NCI-H1436 treated with DMSO at 0.1 percent for 48 hours (cell line): Measurements from ENCODE around the gene MYMX.
"Not testable (repeated sequence)": the region's sequence is repeated elsewhere in the genome, so short reads cannot be mapped to it uniquely, and the experiment has no call there.

Source experiments
- DNase-seq: peaks from one replicate; lab custom pipeline; 2025; lab: John Stamatoyannopoulos, UW

The MYMX gene

GRCh38 chr6:44216677-44217331 lies at the start of gene MYMX:
MYMX (plus strand) TSS chr6:44216926; CDS start chr6:44217472, 546 bp downstream.
- no peak for DNase-seq

GRCh38 chr6:44167567-44167966 lies 49.2 kb upstream of the MYMX start:
- DNase-seq = no peak

- no peak for DNase-seq
Observed at GRCh38 chr6:44169154-44169553, 47.6 kb upstream of the MYMX start.

DNA sequence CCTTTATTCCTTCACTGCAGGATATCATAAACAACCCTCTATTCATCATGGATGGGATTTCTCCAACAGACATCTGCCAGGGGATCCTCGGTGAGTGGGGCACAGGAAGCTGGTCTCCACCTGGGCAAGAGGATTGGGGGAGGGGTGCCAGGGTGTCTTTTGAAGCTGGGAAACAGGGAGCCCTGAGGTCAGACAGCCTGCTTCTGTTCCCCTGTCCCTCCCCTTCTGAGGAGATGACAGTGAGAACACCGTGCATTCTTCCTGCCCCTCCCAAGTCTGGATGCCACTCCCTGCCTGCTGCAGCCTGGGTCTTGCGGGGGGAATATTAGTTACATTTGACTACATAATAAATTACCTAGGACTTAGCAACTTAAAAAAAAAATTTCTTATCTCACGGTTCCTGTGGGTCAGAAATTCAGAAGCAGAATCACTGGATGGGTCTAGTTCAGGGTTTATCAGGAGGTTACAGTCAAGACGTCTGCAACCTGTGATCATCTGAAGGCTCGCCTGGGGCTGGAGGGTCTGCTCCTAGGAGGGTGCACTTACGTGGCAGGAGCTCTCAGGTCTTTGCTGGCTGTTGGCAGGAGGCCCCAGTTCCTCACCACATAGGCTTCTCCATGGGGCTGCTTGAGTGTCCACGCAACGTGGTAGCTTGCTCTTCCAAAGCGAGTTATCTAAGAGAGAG lies 46.7 kb upstream of the MYMX start:
- no peak for DNase-seq

GRCh38 chr6:44171899-44172546 lies 44.7 kb upstream of the MYMX start:
- DNase-seq = no peak

DNA sequence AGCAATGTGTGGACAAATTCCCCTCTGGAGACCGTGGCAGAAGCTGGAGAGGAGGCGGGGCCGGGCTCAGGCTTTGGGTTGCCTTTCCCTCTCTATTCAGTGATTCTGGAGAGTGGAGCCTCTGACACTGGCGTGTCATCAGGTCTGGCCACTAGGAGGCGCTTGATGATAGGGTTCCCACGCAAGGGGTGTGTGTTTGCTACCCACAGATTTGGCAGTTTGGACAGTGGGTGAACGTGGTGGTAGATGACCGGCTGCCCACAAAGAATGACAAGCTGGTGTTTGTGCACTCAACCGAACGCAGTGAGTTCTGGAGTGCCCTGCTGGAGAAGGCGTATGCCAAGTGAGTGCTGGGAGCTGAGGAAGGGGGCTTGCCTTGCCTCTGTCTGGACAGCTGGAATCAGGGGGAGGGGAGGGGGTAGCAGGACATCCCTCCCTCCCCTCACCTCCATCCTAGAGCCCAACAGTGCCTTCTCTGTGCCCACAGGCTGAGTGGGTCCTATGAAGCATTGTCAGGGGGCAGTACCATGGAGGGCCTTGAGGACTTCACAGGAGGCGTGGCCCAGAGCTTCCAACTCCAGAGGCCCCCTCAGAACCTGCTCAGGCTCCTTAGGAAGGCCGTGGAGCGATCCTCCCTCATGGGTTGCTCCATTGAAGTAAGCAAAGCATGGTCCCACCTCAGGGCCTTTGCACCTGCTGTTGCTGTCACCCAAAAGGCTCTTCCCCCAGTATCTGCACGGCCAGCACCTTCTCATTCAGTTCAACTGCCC lies 43.8 kb upstream of the MYMX start:
- peak; percentile 37 for DNase-seq

GRCh38 chr6:44176130-44176761 lies 40.5 kb upstream of the MYMX start:
- DNase-seq = no peak

DNA sequence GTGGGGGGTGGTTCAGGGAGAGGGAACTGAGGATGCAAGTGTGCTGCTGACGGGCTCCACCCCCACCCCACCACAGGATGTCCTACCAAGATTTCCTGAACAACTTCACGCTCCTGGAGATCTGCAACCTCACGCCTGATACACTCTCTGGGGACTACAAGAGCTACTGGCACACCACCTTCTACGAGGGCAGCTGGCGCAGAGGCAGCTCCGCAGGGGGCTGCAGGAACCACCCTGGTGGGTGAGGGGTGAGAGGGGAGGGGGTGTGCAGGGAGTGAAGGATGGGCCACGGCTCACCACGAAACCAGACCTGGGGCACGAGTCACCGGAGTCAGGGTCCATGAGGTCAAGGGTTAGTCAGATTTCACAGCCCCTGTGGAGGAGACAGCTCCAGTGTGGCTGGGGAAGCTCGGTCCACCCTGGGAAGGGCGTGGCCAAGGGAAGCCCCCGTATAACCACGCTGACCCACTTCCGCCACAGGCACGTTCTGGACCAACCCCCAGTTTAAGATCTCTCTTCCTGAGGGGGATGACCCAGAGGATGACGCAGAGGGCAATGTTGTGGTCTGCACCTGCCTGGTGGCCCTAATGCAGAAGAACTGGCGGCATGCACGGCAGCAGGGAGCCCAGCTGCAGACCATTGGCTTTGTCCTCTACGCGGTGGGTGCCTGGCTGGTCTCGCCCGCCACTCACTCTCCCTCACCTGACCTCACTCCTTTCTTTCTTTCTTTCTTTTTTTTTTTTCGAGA lies 39.8 kb upstream of the MYMX start:
- DNase-seq = no peak

DNA sequence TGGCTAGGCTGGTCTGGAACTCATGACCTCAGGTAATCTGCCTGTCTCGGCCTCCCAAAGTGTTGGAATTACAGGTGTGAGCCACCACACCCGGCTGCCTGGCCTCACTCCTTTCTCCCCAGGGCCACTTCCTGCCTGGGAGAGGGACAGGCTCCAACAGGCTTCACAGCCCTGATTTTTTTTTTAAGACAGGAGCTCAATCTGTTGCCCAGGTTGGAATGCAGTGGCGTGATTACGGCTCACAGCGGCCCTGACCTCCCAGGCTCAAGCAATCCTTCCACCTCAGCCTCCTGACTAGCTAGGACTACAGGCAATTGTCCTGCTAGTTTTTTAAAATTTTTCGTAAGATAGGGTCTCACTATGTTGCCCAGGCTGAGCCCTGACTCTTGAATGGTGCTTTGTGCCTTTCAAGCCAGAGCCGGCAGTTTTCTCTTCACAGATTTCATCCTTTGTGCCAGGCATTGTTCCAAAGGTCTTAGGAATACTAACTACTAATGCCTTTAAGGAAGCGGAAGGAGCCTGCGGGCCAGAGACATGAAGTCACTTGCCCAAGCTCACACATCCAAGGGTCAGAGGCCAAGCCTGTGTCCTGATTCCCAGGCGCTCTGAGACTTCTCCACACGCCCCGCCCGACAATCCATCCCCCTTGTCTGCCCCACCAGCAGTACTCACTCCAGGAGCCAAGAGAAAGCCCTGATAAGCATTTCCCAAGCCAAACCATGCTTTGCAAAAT lies 38.9 kb upstream of the MYMX start:
- DNase-seq = no peak

GRCh38 chr6:44178424-44179071 lies 38.2 kb upstream of the MYMX start:
- no peak for DNase-seq

- no peak for DNase-seq
Observed at GRCh38 chr6:44179072-44179536, 37.6 kb upstream of the MYMX start.

- DNase-seq = no peak
Observed at GRCh38 chr6:44179648-44180047, 37.1 kb upstream of the MYMX start.

GRCh38 chr6:44180406-44180805 lies 36.3 kb upstream of the MYMX start:
- no peak for DNase-seq

DNA sequence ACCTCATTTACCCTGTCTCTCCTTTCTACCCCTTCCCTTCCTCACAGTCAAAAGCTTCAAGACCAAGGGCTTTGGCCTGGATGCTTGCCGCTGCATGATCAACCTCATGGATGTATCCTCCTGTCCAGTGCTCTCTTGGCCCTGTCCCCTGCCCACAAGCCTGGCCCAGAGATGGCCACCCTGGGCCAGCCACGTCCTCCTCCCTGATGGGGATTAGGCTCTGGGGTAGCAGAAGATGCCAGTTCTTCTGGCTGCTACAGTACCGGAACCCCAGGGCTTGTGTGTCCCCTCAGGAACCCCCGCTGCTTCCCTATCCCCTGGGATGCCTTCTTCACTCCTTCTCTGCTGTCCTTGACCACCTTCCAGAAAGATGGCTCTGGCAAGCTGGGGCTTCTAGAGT lies 35.8 kb upstream of the MYMX start:
- DNase-seq = no peak

GRCh38 chr6:44181784-44182183 lies 34.9 kb upstream of the MYMX start:
- not testable (repeated sequence) for DNase-seq

GRCh38 chr6:44182911-44183390 lies 33.8 kb upstream of the MYMX start:
- DNase-seq = no peak

DNA sequence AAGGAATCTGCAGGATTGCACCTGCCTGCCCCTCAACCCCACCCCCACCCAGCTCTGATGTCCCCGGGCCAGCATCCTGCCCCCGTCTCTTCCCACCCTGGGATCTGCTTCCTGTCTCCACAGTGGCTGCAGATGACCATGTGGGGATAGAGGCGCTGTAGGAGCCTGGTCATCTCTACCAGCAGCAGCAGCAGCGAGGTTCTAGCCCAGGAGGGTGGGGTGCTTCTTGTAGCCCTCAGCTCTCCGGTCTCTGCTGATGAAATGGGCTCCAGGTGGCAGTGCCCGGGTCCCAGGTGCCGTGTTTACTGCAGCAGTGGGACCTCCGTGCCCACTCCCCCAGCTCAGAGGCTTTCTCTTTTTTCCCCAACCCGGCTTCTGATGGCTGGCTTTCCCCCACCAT lies 32.9 kb upstream of the MYMX start:
- no peak for DNase-seq

DNA sequence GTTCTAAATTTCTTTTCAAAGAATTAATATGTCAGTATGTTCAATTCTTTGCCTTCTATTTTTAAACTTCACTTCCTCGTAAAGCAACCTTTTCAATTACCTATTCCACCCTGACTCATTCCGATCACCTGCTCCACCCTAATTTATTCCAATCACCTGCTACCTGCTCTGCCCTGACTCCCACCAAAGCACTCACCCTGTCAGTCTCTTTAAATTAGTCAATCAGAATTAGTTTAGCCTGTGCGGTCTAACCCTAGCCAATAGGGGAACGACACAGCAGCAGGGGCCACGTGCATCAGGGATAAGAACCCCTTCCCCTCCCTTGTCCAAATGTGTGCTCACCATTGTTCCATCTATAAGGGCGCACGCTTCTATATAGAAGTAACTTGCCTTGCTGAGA lies 31.4 kb upstream of the MYMX start:
- DNase-seq = peak; percentile 70

DNA sequence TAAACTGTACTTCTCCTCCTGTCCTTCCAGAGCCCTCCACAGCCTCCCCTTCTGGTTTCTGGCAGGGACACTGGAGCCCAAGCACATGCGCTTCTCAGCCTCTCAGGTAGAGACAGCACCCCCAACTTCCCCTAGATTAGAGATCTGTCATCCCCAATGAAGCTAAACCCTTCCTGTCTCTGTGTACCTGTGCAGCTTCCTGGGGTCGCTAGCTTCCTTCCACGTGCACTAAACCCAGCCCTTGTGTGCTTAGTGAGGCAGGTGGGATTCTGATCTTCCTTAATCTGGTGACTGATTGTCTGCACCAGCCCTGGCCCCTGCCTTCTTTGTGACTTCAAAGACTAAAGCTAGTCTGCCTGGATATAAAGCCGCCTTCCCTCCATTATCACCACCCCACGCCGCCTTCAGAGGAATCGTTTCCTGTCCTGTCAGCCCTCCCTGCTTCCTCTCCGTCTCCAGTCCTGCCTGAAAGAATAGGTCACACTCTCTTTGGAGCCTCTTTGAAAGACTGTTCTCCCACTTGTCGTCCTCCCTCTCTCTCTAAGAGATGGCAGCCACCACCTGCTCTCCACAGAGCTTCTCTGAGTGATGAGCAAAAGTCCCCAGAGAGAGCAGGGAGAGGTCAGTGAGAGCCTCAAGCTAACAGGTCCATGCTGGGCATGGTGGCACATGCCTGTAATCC lies 30.6 kb upstream of the MYMX start:
- DNase-seq = no peak
